Osteoblast (primary cell): Measurements from ENCODE around the gene STX3. TPM values are rescaled to one million over a fixed set of nuclear protein-coding genes. Genes with fewer than 3 reads are reported as not detected.

ENCODE experiments used
- DNase-seq: peaks from one replicate; pipeline ENCODE4 v3.0.0; 2011; ENCODE audit warnings: low spot score, mixed read lengths; ENCODE audit not compliant: insufficient read length; ENCODE audit errors: missing footprints
- H2AFZ ChIP-seq: 2 replicates; pipeline ENCODE4 v1.6.0; 2011; ENCODE audit warnings: mild to moderate bottlenecking, low read length
- H3K27ac ChIP-seq: 2 replicates; pipeline ENCODE4 v1.5.1; 2011; ENCODE audit warnings: mild to moderate bottlenecking, low read depth, low read length, moderate library complexity
- H3K27me3 ChIP-seq: 2 replicates; pipeline ENCODE4 v1.6.0; 2012; ENCODE audit warnings: mild to moderate bottlenecking, control low read depth, inconsistent platforms, low read length, moderate library complexity; ENCODE audit not compliant: insufficient read depth
- H3K36me3 ChIP-seq: 2 replicates; pipeline ENCODE4 v1.5.1; 2011; ENCODE audit warnings: mild to moderate bottlenecking, low read length, control low read depth, moderate library complexity; ENCODE audit not compliant: insufficient read depth
- H3K4me1 ChIP-seq: 2 replicates; pipeline ENCODE4 v1.5.1; 2011; ENCODE audit warnings: mild to moderate bottlenecking, low read length, control low read depth, moderate library complexity; ENCODE audit not compliant: insufficient read depth
- H3K4me2 ChIP-seq: 2 replicates; pipeline ENCODE4 v1.6.0; 2011; ENCODE audit warnings: mild to moderate bottlenecking, low read length; ENCODE audit not compliant: insufficient read depth
- H3K4me3 ChIP-seq: fragments of 200-600 bp; sonication (generic); 3 replicates; pipeline ENCODE4 v1.5.1; 2012; ENCODE audit warnings: mild to moderate bottlenecking, low read length, inconsistent platforms; ENCODE audit not compliant: insufficient read depth
- H3K79me2 ChIP-seq: 2 replicates; pipeline ENCODE4 v1.6.0; 2012; ENCODE audit warnings: mild to moderate bottlenecking, low read length, control low read depth, inconsistent platforms; ENCODE audit not compliant: insufficient read depth
- H3K9me3 ChIP-seq: 2 replicates; pipeline ENCODE4 v1.5.1; 2011; ENCODE audit warnings: low read depth, low read length, control low read depth
- H4K20me1 ChIP-seq: 2 replicates; pipeline ENCODE4 v1.6.0; 2012; ENCODE audit warnings: mild to moderate bottlenecking, low read length, control low read depth; ENCODE audit not compliant: insufficient read depth
- CTCF ChIP-seq: IDR thresholded peaks from 2 replicates; pipeline ENCODE4 v1.5.1; 2011; ENCODE audit warnings: mild to moderate bottlenecking, low read depth, low read length, moderate library complexity; ENCODE audit errors: extremely low read depth
- total RNA-seq: library from RNA; depleted of rRNA; stranded (reverse); fragments of >200 nt; gene quantifications from 2 replicates; pipeline ENCODE4 v1.2.3, GENCODE V29; 2012

The STX3 gene
- total RNA-seq, 1 donor = 51.4 TPM

DNA sequence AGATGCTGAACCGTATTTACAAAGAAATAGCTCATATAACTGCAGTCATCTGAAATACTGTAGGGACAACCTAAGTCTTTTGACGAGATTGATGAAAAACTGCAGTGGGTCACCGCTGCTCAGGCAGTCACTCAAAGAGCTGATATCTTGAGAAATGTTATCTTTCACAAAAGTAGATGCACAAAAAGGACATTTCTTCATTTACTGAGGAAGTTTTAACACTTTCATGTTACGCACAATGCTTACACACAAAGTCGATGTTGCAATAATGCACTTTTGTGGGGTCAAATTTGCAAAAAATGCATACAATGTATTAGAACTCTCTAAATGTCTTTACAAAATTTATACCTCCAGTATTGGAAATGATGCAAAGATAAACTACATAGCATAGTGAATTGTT, 25.3 kb upstream of the STX3 start:
- H3K27ac ChIP-seq = no peak overlapping the region
- H2AFZ ChIP-seq = no peak overlapping the region
- H3K27me3 ChIP-seq = no peaks in the 10 kb centered on the region
- H3K4me2 ChIP-seq = no peak overlapping the region
- H4K20me1 ChIP-seq = no peaks in the 10 kb centered on the region
- no peaks in the 10 kb centered on the region for H3K36me3 ChIP-seq
- no peaks in the 10 kb centered on the region for H3K4me1 ChIP-seq
- DNase-seq = no peak
- H3K4me3 ChIP-seq = no peak overlapping the region
- no peaks in the 10 kb centered on the region for H3K79me2 ChIP-seq
- no peaks in the 10 kb centered on the region for H3K9me3 ChIP-seq
- no peak for TF ChIP-seq CTCF

GRCh38 chr11:59730896-59731565, 24.1 kb upstream of the STX3 start:
- Histone ChIP-seq H3K4me1 (no peaks in the 10 kb centered on the region), H3K4me3 (no peak overlapping the region), H3K79me2 (no peaks in the 10 kb centered on the region), H3K4me2 (no peak overlapping the region), H3K27me3 (no peaks in the 10 kb centered on the region), H4K20me1 (no peaks in the 10 kb centered on the region), H3K27ac (no peak overlapping the region), H3K9me3 (no peaks in the 10 kb centered on the region), H3K36me3 (no peaks in the 10 kb centered on the region), H2AFZ (no peak overlapping the region)
- no peak for TF ChIP-seq CTCF
- no peak for DNase-seq

DNA sequence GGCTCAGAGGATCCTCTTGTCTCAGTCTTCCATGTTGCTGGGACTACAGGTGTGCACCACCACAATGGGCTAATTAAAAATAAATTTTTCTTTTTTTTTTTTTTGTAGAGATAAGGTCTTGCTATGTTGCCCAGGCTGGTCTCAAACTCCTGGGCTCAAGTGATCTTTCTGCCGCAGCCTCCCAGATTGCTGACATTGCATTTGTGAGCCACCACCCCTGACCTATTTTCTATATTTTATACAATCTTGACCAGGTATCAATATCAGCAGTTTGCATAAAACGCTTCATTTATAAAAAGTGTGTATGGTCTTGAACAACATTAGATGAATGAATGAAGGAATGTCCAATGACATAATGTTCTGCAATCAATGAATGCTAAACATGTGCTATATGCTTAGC, 9.1 kb upstream of the STX3 start:
- H3K36me3 ChIP-seq = no peaks in the 10 kb centered on the region
- no peak overlapping the region for H3K4me2 ChIP-seq
- H3K4me3 ChIP-seq = no peak overlapping the region
- no peaks in the 10 kb centered on the region for H3K4me1 ChIP-seq
- TF ChIP-seq CTCF = no peak
- H2AFZ ChIP-seq = no peak overlapping the region
- H3K79me2 ChIP-seq = no peaks in the 10 kb centered on the region
- no peaks in the 10 kb centered on the region for H3K27me3 ChIP-seq
- H4K20me1 ChIP-seq = no peaks in the 10 kb centered on the region
- H3K9me3 ChIP-seq = no peaks in the 10 kb centered on the region
- DNase-seq = no peak
- H3K27ac ChIP-seq = no peak overlapping the region

DNA sequence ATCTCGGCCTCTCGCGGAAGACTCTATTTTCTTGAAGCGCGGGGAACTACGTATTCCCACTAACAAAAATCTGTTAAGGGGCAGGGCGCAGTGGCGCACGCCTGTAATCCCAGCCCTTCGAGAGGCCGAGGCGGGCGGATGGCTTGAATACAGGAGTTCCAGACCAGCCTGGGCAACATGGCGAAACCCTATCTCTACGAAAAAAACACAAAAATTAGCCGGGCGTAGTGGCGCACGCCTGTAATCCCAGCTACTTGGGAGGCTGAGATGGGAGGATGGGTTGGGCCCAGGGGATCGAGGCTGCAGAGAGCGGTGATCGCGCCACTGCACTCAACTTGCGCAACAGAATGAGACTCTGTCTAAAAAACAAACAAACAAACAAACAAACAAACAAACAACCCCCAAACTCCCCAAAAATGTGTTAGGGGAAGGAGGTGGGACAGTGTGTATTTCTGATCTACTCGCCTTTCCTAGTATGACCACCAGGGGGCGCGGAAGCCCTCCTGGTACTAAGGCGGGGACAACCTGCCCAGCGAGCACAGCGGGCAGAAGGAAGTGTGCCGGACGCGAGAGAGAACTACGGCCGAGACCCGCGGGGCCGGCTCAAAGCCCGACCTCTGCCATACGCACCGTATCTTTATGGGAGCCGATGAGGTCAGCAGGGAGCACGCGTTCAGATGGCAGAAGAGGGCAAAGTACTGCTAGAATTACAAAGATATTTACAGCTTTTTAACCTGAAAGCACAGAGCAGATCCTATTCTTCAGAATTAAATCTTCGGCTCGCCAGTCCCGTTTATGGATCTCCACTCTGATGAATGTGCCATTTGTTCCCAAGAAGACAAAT, 1.3 kb upstream of the STX3 start:
- Histone ChIP-seq H2AFZ (peak overlapping the region; percentile 98), H3K9me3 (no peaks in the 10 kb centered on the region), H3K36me3 (no peaks in the 10 kb centered on the region), H3K79me2 (peaks cover 30% of the 10 kb centered on the region), H3K4me2 (peak overlapping the region; percentile 100), H3K4me3 (peak overlapping the region; percentile 97), H4K20me1 (peaks cover 17% of the 10 kb centered on the region), H3K27ac (no peak overlapping the region), H3K4me1 (peaks cover 19% of the 10 kb centered on the region), H3K27me3 (no peaks in the 10 kb centered on the region)
- peak; percentile 81 for TF ChIP-seq CTCF
- DNase-seq = peak; percentile 98
